Airway epithelial cell (primary cell): ENCODE data around the gene LYZL2. TPM values are rescaled to one million over a fixed set of nuclear protein-coding genes. Genes with fewer than 3 reads are reported as not detected.

Experiments
- total RNA-seq: library from RNA; depleted of rRNA; stranded (reverse); fragments of >200 nt; gene quantifications from 2 replicates; pipeline ENCODE4 v1.2.3, GENCODE V29; 2015

The LYZL2 gene
- total RNA-seq = not detected in 2 replicates

GRCh38 chr10:30629653-30630052 is at the start of gene LYZL2:
Gene LYZL2, minus strand, starts transcription at chr10:30629753. Its CDS starts 2,838 bp downstream, at chr10:30626915.

Other genes starting within 250 kb of the LYZL2 start
- gene MAP3K8, start 195.6 kb downstream of the LYZL2 start, total RNA-seq = 2.7 and 5.2 TPM in 2 replicates